Neuron (in vitro differentiated cells): ENCODE results near the gene OR6V1.

ENCODE experiments used
- H2AFZ ChIP-seq: one replicate; pipeline ENCODE4 v1.6.1; 2013; ENCODE audit warnings: low read depth, mild to moderate bottlenecking, inconsistent platforms, low read length, moderate library complexity
- H3K27me3 ChIP-seq: one replicate; pipeline ENCODE4 v1.6.1; 2013; ENCODE audit warnings: low read length; ENCODE audit not compliant: insufficient read depth
- H3K36me3 ChIP-seq: one replicate; pipeline ENCODE4 v1.6.1; 2013; ENCODE audit warnings: low read length; ENCODE audit not compliant: insufficient read depth
- H3K4me1 ChIP-seq: one replicate; pipeline ENCODE4 v1.6.1; 2013; ENCODE audit warnings: low read length; ENCODE audit not compliant: insufficient read depth
- H3K4me3 ChIP-seq: 2 replicates; pipeline ENCODE4 v1.5.1; 2013; ENCODE audit warnings: mild to moderate bottlenecking, low read length, moderate library complexity
- H3K9me3 ChIP-seq: one replicate; pipeline ENCODE4 v1.6.1; 2013; ENCODE audit warnings: low read length

The OR6V1 gene

GRCh38 chr7:143018931-143019330 lies 33.2 kb upstream of the OR6V1 start:
- Histone ChIP-seq H3K4me3 (no peak overlapping the region), H3K9me3 (no peaks in the 10 kb centered on the region), H3K4me1 (no peaks in the 10 kb centered on the region), H3K36me3 (no peaks in the 10 kb centered on the region), H3K27me3 (no peaks in the 10 kb centered on the region), H2AFZ (no peak overlapping the region)

GRCh38 chr7:143023047-143023446 lies 29.1 kb upstream of the OR6V1 start:
- Histone ChIP-seq H3K4me3 (no peak overlapping the region), H3K4me1 (no peaks in the 10 kb centered on the region), H3K9me3 (no peaks in the 10 kb centered on the region), H3K27me3 (no peaks in the 10 kb centered on the region), H2AFZ (no peak overlapping the region), H3K36me3 (no peaks in the 10 kb centered on the region)

- H3K4me3 ChIP-seq = no peak overlapping the region
- no peaks in the 10 kb centered on the region for H3K9me3 ChIP-seq
- no peaks in the 10 kb centered on the region for H3K36me3 ChIP-seq
- no peak overlapping the region for H2AFZ ChIP-seq
- no peaks in the 10 kb centered on the region for H3K27me3 ChIP-seq
- H3K4me1 ChIP-seq = no peaks in the 10 kb centered on the region
These were observed 26.8 kb upstream of the OR6V1 start for GRCh38 chr7:143025371-143025770.

- Histone ChIP-seq H3K4me1 (no peaks in the 10 kb centered on the region), H3K4me3 (no peak within 1 kb of the TSS), H2AFZ (no peak within 1 kb of the TSS), H3K9me3 (no peaks in the 10 kb centered on the region), H3K36me3 (no peaks in the 10 kb centered on the region), H3K27me3 (no peaks in the 10 kb centered on the region)
These were observed 25.1 kb upstream of the OR6V1 start, which contains the start of gene OR9A2 for GRCh38 chr7:143027032-143027431. TSS of gene OR9A2 (minus strand) at chr7:143027132. CDS start at chr7:143027132, 0 bp downstream.

DNA sequence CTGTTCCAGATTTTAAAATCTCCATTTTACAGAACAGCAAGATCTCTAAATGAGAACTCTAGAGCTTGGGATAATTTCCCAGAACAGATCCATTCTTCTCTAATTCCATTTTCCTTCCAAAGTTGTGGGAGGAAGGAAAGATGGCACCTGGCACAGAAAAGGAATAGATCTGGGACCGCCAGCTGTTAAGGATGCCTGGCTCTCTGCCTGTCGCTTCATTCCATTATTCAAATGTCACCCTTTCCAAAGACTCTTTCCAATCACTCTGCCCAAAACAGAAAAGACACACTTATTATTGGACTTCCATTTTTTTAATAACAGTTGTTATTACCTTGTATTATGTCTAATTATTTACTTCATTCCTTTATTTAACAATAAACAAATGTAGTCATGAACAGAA lies 24.5 kb upstream of the OR6V1 start:
- no peaks in the 10 kb centered on the region for H3K4me1 ChIP-seq
- H3K4me3 ChIP-seq = no peak overlapping the region
- no peaks in the 10 kb centered on the region for H3K36me3 ChIP-seq
- no peaks in the 10 kb centered on the region for H3K9me3 ChIP-seq
- no peaks in the 10 kb centered on the region for H3K27me3 ChIP-seq
- no peak overlapping the region for H2AFZ ChIP-seq

- Histone ChIP-seq H3K36me3 (no peaks in the 10 kb centered on the region), H3K4me1 (peaks cover 5% of the 10 kb centered on the region), H3K27me3 (no peaks in the 10 kb centered on the region), H2AFZ (no peak overlapping the region), H3K9me3 (no peaks in the 10 kb centered on the region), H3K4me3 (no peak overlapping the region)
These were observed 13.5 kb upstream of the OR6V1 start for GRCh38 chr7:143038635-143039034.

DNA sequence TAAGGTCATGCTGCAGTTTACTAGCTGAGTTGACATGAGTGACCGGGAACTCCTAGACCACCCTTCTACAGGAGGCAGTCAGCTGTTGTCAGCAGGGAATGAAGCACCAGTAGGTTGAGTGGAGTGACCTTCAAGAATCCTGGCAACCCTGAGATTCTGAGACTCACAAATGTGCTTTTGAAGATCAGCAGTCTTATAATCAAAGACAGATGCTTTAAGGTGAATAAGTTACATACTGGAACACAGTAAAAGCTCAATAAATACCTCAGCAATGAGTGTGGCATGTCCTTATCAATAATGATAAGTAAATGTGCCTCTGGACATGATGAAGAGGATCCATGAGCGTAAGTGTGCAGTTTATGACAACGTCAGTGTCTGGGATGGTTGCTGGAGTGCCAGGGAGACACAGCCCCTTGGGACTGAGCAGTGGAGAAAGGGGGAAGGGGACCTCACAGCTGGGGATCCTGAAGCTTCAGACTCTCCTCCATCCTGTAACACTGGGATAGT lies 11.9 kb upstream of the OR6V1 start:
- no peaks in the 10 kb centered on the region for H3K27me3 ChIP-seq
- no peaks in the 10 kb centered on the region for H3K9me3 ChIP-seq
- H2AFZ ChIP-seq = no peak overlapping the region
- no peaks in the 10 kb centered on the region for H3K36me3 ChIP-seq
- H3K4me1 ChIP-seq = peaks cover 5% of the 10 kb centered on the region
- H3K4me3 ChIP-seq = no peak overlapping the region

GRCh38 chr7:143041346-143041745 lies 10.8 kb upstream of the OR6V1 start:
- Histone ChIP-seq H2AFZ (no peak overlapping the region), H3K9me3 (no peaks in the 10 kb centered on the region), H3K4me1 (peaks cover 5% of the 10 kb centered on the region), H3K4me3 (no peak overlapping the region), H3K36me3 (no peaks in the 10 kb centered on the region), H3K27me3 (no peaks in the 10 kb centered on the region)

DNA sequence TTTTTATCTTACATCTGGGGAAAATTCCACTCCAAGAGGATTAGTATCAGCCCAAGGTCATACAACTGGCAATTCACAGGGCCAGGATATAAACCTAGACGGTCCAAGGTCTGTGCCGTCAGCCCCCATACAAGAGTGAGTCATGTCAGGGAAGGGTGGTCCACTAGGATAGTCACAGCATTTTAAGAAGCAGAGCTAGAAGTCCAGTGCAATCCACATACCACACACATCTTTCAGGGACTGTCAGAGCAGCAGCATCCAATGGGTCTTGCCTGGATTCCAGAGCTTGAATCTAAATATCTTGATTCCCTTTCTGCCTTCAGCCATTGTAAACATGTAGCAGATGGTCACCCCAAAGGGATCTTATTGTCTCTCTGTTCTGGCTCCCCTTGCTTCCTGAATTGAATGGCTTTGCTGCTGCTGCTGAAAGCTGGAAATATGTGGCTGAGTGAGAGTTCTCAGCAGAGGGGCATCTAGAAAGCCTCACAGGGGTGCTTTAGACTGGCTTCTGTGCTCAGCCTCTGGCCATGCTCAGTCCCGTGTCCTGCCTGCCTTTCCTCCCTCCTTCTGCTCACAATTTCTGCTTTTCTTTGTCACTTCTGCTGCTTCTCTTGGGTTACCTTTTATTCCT lies 9.9 kb upstream of the OR6V1 start:
- no peaks in the 10 kb centered on the region for H3K36me3 ChIP-seq
- H2AFZ ChIP-seq = no peak overlapping the region
- H3K27me3 ChIP-seq = no peaks in the 10 kb centered on the region
- peaks cover 5% of the 10 kb centered on the region for H3K4me1 ChIP-seq
- H3K9me3 ChIP-seq = no peaks in the 10 kb centered on the region
- H3K4me3 ChIP-seq = no peak overlapping the region

- Histone ChIP-seq H2AFZ (no peak overlapping the region), H3K4me1 (peaks cover 5% of the 10 kb centered on the region), H3K27me3 (no peaks in the 10 kb centered on the region), H3K9me3 (no peaks in the 10 kb centered on the region), H3K4me3 (no peak overlapping the region), H3K36me3 (no peaks in the 10 kb centered on the region)
These were observed 9.3 kb upstream of the OR6V1 start for GRCh38 chr7:143042790-143043271.

DNA sequence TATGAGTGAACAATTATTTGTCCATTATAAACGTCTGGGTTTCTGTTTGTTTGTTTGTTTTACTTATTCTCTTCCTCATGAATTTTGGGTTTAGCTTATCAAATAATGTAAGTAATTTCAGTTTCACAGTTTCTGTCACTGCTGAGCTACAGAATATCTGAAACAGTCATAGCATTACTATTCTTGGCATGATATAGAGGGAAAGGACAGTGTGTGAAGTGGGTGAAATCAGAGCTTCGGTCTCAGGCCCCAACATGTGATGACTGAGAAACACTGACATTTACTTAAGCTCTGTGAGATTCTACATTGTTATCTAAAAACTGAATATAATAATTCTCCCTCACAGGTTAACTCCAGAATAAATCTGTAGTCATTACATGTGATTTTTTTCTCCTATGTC lies 8.8 kb upstream of the OR6V1 start:
- no peak overlapping the region for H2AFZ ChIP-seq
- no peaks in the 10 kb centered on the region for H3K9me3 ChIP-seq
- no peak overlapping the region for H3K4me3 ChIP-seq
- H3K27me3 ChIP-seq = no peaks in the 10 kb centered on the region
- H3K36me3 ChIP-seq = no peaks in the 10 kb centered on the region
- peaks cover 5% of the 10 kb centered on the region for H3K4me1 ChIP-seq

DNA sequence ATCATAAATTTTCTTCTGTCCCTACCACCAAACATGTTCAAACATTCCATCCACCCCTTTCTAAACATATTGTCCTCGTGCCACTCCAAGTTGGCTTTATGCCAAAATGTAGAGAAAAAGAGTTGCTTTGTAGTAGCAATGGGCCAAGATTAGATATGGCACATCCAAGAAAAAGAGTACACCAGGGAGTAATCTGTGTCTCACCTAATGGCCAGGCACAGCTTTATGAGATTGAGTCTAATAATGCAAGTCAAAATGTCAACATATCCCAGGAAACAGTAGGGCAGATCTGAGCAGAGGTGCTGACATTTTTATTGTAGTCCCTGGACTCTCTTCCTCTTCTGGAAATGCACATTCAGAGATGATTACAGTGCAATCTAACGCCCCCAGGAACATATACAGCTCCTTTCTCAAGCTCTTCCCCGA lies 5.7 kb upstream of the OR6V1 start:
- H3K4me3 ChIP-seq = no peak overlapping the region
- peaks cover 5% of the 10 kb centered on the region for H3K4me1 ChIP-seq
- H3K9me3 ChIP-seq = no peaks in the 10 kb centered on the region
- no peaks in the 10 kb centered on the region for H3K27me3 ChIP-seq
- no peak overlapping the region for H2AFZ ChIP-seq
- H3K36me3 ChIP-seq = no peaks in the 10 kb centered on the region

DNA sequence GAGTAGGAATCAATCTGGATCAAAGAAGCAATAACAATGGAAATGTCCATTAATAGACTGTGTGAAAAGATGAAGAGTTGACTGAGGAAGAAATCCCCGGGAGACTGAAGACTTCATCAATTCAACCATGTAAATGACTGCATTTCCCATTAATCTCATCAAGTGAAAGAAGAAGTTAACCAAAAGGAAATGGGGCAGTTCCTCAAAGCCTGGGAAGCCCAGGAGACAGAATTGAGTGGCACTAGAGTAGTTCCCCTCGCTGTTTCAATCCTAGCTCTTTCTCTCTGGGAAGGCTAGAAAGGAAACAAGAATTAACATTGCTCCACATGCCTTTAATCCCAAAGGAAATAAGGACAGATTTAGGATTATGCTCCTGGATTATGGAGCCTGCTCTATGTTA lies 4.8 kb upstream of the OR6V1 start:
- H3K4me1 ChIP-seq = peaks cover 5% of the 10 kb centered on the region
- no peaks in the 10 kb centered on the region for H3K27me3 ChIP-seq
- H3K36me3 ChIP-seq = no peaks in the 10 kb centered on the region
- H3K4me3 ChIP-seq = no peak overlapping the region
- no peaks in the 10 kb centered on the region for H3K9me3 ChIP-seq
- H2AFZ ChIP-seq = no peak overlapping the region

DNA sequence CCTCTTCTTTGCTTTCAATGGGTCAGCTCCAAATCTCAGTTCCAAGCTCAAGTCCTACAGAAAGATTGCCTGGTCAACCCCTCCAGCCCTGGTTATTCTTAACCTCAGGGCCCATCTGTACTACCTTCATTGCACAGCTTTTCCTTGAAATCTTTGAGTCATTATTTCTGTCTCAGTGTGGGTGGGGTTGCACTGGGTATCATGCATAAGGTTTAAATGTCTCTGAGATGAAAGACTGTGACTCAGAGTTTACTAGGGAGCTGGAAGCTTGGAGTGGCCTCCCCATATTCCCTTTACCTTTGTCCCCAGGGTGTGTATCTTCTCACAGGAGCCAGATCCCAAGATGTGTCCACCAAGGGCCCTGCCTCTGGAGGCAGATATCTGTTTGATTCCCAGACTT lies 3.3 kb upstream of the OR6V1 start:
- Histone ChIP-seq H3K36me3 (no peaks in the 10 kb centered on the region), H3K4me3 (no peak overlapping the region), H3K4me1 (no peaks in the 10 kb centered on the region), H3K9me3 (no peaks in the 10 kb centered on the region), H2AFZ (no peak overlapping the region), H3K27me3 (no peaks in the 10 kb centered on the region)
